Amniotic epithelial cell (primary cell): Measurements from ENCODE around the gene DNPH1.
A peak's percentile ranks its signal among the peaks of the same experiment; 100 is the strongest.

Experiments
- DNase-seq: peaks from one replicate; pipeline ENCODE4 v3.0.0-alpha.2; 2010; ENCODE audit warnings: low read depth

DNPH1 gene, protein sequence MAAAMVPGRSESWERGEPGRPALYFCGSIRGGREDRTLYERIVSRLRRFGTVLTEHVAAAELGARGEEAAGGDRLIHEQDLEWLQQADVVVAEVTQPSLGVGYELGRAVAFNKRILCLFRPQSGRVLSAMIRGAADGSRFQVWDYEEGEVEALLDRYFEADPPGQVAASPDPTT

DNA sequence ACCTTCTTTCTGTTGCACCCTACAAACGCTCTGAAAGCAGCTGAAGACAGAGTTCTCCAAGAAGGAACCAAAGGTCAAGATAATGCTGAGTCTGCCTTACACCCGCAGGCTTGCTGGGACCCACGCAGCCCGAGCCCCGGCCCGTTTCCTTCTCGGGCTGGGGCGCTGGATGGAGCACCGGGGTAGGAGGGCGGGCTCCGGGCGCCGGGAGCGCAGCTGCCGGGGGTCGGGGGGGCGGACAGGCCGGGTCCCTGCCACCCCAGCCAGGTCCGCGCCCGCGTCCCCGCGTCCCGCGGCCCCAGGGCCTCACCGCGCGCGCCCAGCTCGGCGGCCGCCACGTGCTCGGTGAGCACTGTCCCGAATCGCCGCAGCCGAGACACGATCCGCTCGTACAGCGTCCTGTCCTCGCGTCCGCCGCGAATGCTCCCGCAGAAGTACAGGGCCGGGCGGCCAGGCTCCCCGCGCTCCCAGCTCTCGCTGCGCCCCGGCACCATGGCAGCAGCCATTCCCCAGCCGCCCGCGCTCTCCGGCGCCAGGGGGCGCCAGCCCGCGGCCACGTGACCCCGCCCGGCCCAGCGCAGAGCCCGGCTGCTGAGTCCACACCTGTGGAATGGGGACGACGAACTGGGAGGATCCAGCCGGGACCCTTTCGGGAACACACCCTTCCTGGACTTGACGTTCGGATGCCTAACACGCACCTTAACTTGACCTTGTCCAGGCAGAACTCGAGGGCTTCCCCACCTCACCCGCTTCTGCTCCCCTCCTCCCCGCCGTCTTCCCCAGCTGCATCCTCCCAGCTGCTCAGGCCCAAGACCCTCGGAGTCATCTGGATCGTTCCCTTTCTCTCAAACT is at the start of gene DNPH1:
Gene DNPH1, minus strand, starts transcription at position 531 of the 852 bp plus-strand sequence. Its CDS starts 25 bp downstream, at position 506.
- DNase-seq, result peak; percentile 40

DNA sequence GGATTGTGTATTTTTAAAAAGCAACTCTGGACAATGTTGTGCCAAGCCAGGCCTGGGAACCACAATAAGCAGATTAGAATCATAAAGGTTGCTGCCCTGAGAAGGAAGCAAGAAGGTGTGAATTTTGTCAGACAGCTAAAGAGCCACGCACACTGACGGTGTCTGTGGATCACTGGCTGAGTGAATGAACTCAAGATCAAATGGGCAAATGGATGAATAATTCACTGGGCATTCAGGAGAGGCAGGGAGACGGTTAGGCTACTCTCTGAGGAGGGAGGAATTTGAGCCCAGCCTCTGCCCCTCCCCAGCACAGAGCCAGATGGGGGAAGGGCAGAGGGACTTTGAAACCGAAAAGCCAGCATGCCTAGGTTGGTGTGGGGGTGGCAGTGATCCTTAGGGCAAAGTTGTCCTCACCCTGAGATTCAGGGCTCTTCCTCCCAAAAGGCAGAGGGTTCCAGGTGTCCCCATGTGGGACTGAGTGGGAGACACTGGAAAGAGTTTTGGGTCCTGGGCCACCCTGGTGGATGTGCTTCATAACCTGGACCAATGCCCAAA is 49.3 kb upstream of the DNPH1 start:
- DNase-seq, result peak; percentile 11

DNA sequence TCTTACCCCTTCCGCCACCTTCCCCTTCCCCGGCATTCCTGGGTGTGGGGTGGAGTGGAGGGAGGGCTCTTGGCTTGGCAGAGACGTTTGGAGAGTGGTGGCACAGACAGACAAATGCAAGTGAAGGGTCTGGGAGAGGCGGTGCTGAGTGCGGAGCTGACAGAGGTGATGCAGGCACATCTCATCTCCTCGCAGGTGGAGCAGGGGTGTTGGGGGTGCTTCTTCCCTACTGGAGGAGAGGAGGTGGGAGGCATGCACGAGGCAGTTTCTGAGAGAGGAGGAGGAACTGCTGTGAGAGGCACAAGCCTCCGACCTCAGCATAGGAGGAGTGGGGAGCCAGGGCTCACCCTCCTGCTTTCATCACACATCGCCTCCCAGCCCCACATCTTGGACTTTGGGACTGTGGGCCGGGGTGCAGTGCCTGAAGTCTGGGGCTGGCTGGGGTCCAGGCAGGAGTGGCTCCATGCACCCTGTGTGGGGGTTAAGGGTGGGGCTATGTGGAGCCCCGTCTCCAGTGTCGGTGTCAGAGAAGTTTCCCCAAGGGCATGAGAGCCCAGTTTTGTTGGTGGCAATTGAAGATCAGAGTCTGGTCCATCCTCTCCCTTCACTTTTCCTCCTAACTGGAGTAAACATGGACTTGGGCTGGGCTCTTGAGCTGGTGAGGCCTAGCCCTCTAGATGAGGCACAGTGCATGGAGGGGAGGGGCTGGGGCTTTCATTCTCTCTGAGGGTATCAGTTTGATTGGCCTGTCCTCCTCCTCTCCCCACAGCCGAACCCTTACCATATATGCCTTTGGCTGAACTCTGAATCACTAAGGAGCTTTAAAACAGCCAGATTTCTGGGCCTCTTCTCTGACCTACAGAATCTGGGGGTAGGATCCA is 48.6 kb upstream of the DNPH1 start:
- no peak for DNase-seq

DNA sequence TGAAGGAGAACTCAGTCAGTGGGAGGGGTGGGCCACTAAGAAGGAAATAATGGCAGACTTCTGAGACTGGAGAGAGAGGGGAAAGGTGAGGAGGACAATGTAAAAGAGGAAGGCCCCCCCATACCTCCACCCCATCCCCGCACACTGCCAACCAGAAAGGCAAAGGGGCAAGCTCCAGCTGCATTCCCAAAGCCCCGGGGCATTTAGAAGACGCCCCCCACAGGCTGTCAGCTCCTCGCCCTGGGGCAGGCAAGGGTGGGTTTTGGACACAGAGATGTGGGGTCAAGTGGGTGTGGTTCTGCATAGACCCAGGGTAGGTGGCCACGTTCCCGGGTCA is 48.0 kb upstream of the DNPH1 start:
- no peak for DNase-seq

DNA sequence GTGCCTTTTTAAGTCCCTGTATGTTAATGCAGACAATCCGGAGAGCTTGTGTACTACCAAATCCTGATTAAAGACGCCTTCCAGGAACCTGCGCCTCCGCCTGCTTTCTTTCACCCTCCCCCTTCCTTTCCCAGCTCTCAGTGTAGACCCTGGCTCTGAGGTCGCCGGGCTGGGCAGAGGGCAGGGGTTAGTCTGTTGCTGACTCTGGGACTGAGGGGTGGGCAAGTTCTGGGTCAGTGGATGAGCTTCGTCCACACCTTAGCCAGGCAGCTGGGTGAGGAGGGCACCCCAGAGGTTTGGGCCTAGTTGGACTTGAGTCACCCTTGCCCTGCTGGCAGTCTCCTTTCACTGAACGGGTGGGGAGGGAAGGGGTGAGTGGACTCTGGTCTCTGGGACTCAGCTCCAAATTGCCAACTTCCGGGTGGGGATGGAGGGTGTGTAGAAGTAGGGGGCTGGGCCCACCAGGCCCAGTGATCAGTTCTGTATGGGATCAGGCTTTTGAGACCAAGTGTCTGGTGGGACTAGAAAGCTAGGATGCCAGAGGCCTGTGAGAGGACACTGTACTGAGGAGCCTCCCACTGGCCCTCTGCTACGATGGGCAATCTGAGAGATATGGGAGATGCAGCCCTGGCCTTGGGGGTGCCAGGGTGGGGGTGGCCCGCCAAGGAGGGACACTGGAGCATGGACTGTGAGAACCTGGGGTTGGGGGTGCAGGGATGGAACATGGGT is 47.5 kb upstream of the DNPH1 start:
- no peak for DNase-seq

DNA sequence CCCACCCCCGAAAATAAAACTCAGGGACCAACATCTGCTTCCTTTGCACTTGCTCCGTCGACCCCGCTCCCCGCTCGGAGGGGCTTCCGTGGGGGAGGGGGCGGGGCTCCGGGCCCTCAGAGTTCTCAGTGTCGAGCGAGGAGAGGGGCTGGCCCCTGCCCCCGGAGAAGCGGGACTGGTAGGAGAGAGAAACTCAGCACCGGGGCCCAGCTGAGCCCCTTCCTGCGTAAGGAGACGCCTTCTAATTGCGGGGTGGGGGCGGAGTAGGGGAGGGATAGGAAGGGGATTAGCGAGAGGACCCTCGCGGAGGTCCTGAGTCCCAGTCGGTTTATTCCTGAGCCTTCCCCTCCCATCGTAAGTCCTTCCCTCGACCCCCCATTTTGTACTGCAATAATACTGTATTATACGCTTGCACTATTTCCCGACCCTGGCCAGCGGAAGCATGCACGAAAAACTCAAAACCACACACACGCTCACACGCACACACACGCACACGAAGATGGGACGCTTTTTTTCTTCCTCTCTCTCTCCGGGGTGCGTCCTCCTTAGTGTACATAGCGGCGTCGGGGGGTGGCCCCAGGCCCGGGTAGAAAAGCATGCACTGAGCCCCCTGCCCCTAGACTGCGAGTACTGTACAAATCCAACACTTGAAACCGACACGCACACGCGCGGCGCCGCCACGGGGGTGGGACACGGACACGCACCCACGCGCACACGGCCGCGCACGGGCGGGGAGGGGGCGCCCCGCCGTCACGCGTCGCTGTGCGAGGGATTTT is 46.7 kb upstream of the DNPH1 start:
- DNase-seq, result peak; percentile 6

DNA sequence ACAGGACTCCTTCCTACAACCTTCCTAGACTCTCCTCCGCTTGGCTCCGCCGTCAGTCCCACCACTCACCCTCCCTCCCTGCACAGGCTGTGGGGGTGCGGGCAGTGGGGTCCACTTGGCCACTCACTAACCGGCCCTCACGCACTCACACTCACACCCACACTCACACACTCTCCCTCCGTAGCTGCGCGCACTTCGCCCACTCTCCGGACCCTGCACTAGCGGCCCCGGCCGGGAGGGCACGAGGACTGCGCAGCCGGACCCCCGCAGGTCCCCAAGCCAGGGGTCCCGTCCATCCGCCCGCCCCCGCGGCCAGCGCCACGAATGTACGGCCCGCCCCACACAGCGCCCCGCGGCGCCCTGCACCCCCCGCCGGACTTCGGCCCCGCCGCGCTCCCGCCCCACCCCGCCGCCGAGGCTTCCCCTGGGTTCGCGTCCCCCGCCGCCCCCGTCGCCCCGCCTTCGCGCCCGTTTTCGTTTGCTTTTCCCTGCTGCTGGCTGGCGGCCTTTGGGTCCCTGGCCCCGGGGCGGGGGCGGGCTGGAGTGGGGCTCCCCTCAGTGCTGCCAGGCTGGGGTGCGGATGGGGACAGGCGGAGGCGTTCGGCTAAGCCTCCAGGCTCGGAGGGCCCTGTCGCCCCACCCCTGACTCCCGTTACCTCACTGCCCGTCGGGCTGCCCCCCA is 45.8 kb upstream of the DNPH1 start:
- DNase-seq, result no peak

DNA sequence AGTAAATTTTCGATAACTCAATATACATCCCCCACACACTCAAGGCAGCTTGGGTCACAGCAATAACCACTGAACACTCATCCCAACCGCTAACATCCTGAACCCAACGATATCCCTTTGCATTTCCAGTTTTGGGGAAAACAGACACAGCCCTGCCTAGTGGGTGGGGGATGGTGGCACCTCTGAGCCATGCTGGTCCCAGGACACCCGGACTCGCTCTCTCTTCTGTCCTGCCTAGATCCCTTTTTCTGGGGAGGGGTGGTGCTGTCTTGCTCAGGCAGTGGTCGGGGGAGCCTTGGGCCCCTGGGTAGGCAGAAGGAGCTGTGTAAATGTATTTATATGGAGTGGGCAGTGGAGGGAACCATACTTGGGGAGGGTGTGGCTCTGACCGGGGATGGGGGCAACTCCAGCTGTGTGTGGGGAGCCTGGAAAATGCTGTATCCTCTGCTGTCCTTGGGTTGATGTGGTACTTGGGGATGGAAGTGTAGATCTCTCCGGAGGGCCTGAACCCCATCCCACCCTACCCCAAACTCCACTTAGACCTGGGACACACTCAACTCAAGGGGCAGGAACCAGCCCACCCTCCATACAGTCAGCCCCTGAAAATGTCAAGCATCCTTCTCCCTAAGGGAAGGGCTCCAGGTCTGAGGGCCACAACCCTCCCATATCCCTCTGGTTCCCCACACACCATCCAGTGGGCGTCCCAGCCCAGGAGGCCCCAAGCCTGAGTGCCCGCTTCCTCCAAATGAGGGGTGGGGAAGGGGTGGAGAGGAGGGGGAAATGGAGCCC is 45.0 kb upstream of the DNPH1 start:
- DNase-seq, result no peak

DNA sequence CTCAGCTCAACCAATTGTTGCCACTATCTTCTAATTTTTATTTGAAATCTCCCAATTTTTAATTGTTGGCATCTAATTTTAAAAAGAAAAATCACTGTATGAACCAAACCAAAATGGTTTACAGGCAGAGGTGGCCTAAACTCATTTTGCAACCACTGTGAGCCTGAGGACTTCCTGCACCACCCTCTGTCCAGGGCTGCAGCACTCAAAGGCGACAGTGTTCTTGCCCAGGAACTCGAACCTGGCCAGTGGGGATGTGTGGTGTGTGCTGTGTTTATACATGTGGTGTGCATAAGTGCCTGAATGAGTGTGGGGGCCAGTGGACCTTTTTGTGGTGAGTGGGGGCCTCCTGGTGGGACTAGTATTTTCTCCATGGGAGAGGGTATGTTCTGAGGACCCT is 44.4 kb upstream of the DNPH1 start:
- DNase-seq, result no peak

DNA sequence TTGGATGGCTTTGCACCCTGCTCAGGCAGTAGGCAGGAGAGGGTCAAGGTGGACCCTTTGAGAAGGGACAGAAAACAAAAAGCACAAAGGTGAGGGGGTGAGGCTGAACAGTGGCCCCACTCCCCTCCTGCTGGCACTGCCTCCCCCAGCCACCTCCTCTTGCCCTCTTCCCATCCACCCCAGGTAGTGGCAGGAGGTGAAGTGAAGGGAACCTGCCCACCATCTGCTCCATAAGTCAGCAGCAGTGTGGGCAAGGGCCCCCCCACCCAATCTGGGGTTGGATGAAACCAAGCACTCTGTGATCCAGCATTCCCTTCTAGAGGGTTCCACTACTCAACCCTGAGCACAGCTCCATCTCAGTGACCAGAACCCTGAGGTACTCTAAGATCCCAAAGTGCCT is 42.7 kb upstream of the DNPH1 start:
- DNase-seq, result no peak

DNA sequence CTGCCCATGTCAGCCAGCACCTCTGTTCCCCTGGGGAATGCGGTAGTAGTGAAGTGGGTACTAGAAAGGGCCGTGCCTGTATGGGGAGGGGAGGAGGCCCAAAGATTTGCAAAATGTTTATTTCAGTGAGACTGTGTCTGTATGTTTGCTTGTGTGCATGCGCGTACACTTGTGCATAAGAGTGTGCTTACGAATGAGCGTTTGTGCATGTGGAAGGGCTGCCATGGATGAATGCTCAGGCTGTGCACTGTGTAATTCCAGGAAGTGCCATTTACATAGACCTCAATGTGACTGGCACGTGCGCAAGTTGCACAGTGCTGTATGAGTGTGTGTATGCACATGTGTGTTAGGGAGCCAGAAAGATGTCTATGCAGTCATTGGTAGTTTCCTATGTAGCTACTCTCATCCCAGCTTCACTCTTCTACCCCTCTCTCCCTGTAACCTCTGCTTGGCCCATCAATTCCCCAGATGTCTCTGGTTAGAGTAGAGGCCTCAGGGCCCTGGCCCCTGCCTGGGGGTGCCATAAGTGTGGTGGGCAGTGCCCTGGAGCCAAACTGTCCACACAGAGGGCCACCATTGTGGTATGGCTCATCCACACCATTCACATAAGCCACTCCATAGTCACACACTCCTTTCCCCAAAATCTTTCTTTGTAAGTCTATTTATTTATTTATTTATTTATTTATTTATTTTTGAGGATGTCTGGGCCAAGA is 42.0 kb upstream of the DNPH1 start:
- no peak for DNase-seq

DNA sequence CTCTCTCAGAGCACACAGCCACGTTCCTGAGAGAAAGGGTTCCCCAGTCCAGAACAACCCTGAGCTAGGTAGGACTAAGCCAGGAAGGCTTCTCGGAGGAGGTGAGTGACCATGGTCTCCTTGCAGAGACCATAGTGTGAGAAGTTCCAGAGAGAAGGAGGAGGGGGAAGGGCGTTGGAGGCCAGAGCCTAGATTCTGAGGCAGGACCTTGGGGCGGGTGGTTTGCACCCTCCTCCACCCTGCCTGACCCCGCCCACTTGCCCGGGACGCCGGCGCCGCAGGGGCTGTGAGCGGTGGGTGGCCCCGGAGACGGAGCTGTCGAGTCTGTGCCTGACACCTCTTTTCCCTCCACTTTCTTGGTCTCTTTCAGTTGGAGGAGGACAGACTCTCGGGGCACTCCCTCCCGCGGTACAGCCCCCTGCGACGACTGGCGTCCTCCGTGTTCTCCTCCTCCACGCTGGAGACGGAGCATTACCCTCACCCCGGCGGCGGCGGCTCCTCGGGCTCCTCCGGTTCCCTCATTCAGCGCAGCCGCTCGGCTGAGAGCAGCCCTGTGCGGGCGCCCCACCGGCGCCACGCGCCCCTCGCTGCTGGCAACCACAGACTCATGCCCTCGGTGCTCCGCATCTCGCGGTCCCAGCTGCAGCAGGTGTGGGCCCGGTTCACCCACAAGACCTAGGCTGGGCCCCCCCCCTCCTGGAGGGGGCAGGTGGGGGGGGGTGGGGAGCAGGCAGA is 40.2 kb upstream of the DNPH1 start:
- DNase-seq, result no peak

DNA sequence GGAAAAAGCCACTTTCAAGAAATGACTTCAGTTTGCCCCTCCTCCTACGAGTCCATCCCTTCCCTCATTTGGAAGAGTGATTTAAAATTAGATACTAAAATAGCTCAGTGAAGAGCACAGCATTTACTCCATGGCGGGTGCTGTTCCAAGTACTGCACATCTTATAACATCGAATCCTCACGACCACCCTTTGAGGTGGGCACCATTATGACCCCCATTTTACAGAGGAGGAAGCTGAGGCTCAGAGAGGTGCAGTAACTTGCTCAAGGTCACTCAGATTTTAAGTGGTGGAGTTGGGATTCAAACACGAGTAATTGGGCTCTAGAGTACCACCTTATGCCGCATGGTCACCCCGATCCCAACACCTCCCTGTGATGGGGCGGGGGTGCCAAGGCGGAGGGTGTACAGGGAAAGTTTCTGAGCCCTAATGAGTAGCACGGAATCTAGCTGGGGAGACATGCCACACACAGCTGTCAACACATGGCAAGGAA is 39.5 kb upstream of the DNPH1 start:
- DNase-seq, result no peak

DNA sequence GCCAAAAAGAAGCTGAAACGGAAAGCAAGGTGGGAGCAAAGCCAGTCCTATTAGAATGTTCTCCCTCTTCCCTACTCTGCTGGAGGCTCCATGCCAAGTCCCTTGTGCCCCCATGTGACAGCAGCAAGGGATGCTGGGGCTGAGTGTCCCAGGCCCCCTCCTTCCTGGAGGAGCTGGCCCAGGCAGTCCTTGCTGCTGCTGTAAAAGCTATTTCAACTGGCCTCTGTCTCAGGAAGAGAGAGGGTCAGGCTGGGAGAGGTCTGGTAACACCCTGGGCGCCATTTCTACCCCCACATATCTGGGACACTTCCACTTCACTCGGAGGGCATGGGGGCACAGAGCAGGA is 39.0 kb upstream of the DNPH1 start:
- no peak for DNase-seq

DNA sequence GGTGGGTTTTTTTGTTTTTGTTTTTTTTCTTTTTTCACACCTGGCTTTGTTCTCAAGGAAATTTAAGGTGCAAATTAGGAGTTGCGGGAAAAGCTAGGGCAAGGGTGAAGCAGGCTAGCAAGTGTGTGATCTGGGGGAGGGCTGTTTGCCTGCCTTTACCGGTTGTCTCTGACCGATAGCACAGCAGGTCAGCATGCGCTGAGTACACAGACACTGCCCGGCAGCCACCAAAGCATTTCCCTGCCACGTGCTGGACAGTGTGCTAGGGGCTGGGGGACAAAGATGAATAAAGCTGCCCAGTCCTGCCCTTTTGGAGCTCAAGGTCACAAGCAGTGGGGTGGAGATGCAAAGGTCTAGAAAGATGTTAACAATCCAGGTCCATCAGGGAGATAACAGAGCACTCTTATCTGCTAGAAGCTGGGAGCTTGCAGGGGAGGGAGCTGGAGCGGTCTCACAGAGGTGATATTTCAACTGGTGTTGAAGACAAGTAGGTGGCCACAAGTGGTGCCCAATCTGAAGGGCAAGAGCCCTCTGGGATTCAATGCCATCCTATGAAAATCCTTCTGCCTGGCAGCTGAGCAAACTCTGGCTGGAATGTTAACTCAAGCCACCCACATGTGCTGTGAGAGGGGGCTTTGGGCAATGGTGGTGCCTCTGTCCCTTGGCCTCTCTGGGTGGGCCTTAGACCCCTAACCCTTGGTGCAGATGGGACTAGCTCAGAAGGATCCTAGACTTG is 38.5 kb upstream of the DNPH1 start:
- DNase-seq, result no peak

DNA sequence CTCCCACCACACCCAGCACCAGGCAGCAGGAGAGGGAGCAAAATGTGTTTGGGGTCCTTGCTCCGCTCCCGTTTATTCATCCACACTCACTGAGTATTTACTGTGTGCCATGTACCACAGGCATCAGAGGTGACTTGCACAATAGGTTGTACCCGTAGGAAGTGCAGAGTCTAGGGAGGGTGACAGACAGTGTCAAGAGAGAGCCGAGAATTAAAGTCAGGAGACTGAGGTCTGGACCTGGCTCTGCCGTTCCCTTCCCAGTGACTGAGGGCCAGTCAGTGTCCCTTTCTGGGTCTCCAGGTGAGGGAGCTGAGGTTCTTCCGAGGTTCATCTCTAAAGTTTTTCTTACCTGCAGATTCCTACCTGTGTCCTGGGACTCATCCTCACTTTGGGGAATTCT is 36.3 kb upstream of the DNPH1 start:
- DNase-seq, result no peak

DNA sequence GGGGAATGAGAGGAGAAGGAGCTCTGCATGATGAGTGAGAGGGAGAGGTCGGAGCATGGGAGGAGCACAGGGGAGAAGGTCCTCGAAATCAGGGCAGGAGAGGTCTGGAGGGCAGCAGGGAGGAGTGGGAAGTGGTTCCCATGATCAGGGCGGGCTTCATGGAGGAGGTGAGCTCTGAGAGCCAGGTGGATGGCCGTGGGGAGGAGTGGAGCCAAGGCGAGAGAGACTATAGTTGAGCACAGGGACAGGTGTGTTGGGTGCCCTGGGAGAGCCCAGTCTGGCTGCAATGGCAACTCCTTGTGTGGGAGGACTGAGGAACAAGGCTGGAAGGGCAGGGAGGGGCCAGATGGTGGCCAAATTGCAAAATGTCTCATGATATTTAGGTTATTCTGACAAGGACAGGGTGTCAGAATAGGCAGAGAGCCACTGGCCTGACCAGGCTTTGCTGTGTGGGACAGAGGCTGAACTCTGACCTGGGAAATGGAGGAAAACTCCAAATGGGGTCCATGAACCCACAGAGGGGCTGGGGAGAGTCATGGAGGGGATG is 35.4 kb upstream of the DNPH1 start:
- DNase-seq, result no peak
